Thyroid gland (tissue), 4 donors: ENCODE data around the gene SUN2.

Experiments
- POLR2A ChIP-seq, 2 donors: fragments of 450-650 bp; IDR thresholded peaks; one replicate each; pipeline ENCODE4 v1.6.1; 2017; ENCODE audit warnings: antibody characterized with exemption in 2 of 2, mild to moderate bottlenecking in 2 of 2, moderate library complexity in 1 of 2
- TF ChIP-seq, protein P1 (sequence below), 6 experiments: fragments of 200-600 bp in 3 of 6; fragments of 450-650 bp in 3 of 6; sonication (generic) in 3 of 6; IDR thresholded peaks; one replicate each; pipeline ENCODE4 v1.5.1; 2016 to 2019; ENCODE audit warnings: antibody characterized with exemption in 6 of 6, mild to moderate bottlenecking in 2 of 6, inconsistent platforms in 1 of 6, moderate library complexity in 1 of 6

DNA sequence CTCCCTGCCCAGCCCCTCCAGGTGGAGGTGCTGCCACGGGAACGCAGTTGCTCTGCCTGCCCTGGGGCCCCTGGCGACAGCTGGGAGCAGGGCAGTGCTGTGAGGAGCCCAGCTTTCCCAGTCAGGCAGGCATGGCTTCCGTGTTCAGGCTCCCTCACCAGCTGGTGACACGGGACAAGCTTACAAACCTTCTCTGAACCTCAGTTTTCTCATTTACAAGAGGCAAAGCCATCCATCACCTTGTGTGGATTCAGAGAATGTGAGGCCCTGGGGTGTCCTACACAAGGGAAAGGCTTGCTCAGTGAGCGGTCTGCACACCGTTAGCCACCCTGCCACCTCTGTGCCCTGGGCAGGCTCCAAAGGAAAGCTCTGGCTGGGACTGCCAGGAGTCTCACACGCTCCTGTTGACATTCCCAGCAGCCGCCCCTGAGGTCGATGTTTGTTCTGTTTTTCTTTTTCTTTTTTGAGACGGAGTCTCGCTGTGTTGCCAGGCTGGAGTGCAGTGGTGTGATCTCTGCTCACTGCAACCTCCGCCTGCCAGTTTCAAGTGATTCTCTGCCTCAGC is 23.5 kb downstream of the SUN2 start:
- TF ChIP-seq, protein P1, sequence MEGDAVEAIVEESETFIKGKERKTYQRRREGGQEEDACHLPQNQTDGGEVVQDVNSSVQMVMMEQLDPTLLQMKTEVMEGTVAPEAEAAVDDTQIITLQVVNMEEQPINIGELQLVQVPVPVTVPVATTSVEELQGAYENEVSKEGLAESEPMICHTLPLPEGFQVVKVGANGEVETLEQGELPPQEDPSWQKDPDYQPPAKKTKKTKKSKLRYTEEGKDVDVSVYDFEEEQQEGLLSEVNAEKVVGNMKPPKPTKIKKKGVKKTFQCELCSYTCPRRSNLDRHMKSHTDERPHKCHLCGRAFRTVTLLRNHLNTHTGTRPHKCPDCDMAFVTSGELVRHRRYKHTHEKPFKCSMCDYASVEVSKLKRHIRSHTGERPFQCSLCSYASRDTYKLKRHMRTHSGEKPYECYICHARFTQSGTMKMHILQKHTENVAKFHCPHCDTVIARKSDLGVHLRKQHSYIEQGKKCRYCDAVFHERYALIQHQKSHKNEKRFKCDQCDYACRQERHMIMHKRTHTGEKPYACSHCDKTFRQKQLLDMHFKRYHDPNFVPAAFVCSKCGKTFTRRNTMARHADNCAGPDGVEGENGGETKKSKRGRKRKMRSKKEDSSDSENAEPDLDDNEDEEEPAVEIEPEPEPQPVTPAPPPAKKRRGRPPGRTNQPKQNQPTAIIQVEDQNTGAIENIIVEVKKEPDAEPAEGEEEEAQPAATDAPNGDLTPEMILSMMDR (IDR thresholded peaks at IDR 0.05) = no peak
- TF ChIP-seq POLR2A (IDR thresholded peaks at IDR 0.05) = no peak
